ENCODE measurements around the gene XIRP2. TPM values are rescaled to one million over a fixed set of nuclear protein-coding genes. Genes with fewer than 3 reads are reported as not detected.

The XIRP2 gene
- total RNA-seq, 4 donors from 2014 or later: 266 to 3,644 (median 977) TPM

- no peak for ATAC-seq
Observed at GRCh38 chr2:167110345-167110744, 222.1 kb downstream of the XIRP2 start.

DNA sequence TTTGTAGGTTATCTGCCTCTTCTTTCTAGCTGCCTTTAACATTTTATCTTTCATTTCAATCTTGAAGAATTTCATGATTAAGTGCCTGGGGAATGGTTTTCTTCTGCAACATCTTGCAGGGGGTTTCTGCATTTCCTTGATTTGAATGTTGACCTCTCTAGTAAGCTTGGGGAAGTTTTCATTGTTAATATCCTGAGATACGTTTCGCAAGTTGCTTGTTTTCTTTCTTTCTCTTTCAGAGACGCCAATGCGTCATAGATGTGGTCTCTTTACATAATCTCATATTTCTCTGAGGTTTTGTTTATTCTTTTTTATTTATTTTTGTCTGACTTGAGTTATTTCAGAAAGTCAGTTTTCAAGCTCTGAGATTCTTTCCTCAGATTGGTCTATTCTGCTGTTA is 225.7 kb downstream of the XIRP2 start:
- no peaks in the 10 kb centered on the region for H3K27me3 ChIP-seq
- no peak for ATAC-seq
- no peak overlapping the region for H3K4me3 ChIP-seq
- no peak for DNase-seq
- H3K4me1 ChIP-seq: no peaks in the 10 kb centered on the region
- no peaks in the 10 kb centered on the region for H3K36me3 ChIP-seq
- TF ChIP-seq POLR2A (IDR thresholded peaks at IDR 0.05): no peak
- TF ChIP-seq CTCF (IDR thresholded peaks at IDR 0.05 in 4 of 5, conservative IDR thresholded peaks at IDR 0.05 in 1 of 5): no peak
- intact Hi-C loops (cut with DNase I; ENCODE audit: low total_unique reads): no loop called here
- H3K9me3 ChIP-seq: no peaks in the 10 kb centered on the region
- in situ Hi-C loops (cut with MboI; ENCODE audit: low sequenced_read_pairs in 4 of 4): no loop called here
- H3K27ac ChIP-seq: no peak overlapping the region

More at GRCh38 chr2:167110345-167110744, 222.1 kb downstream of the XIRP2 start:
- Histone ChIP-seq H3K4me1 (no peaks in the 10 kb centered on the region), H3K27ac (no peak overlapping the region), H3K9me3 (no peaks in the 10 kb centered on the region), H3K36me3 (no peaks in the 10 kb centered on the region), H3K27me3 (no peaks in the 10 kb centered on the region), H3K4me3 (no peak overlapping the region)
- TF ChIP-seq POLR2A (IDR thresholded peaks at IDR 0.05) (no peak), CTCF (IDR thresholded peaks at IDR 0.05 in 4 of 5, conservative IDR thresholded peaks at IDR 0.05 in 1 of 5) (no peak)
- in situ Hi-C loops (cut with MboI; ENCODE audit: low sequenced_read_pairs in 4 of 4): no loop called here
- DNase-seq: no peak
- intact Hi-C loops (cut with DNase I; ENCODE audit: low total_unique reads): no loop called here

DNA sequence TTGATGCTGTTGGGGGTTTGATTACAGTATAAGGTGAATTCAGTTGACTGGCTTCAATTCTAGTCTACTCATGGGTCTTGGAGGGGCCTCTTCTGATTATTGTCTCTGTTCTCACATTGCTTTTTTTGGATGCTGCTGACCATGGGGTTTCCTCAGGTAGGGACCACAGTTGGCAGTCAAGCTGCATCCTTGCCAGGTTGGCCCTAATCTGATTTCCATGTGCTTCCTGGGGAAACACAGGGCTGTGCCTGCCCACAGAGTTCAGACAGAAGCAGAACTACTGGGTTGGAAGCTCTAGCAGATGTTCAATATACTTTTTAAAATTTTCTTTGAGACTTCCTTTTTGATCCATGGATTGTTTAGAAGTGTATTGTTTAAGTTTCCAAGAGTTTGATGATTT is 227.3 kb downstream of the XIRP2 start:
- intact Hi-C loops (cut with DNase I; ENCODE audit: low total_unique reads) (no loop called here), in situ Hi-C loops (cut with MboI; ENCODE audit: low sequenced_read_pairs in 4 of 4) (no loop called here)
- no peaks in the 10 kb centered on the region for H3K27me3 ChIP-seq
- ATAC-seq (no peak), DNase-seq (no peak)
- H3K9me3 ChIP-seq: no peaks in the 10 kb centered on the region
- TF ChIP-seq POLR2A (IDR thresholded peaks at IDR 0.05): no peak
- TF ChIP-seq CTCF (IDR thresholded peaks at IDR 0.05 in 4 of 5, conservative IDR thresholded peaks at IDR 0.05 in 1 of 5): no peak
- H3K4me3 ChIP-seq: no peak overlapping the region
- no peak overlapping the region for H3K27ac ChIP-seq
- no peaks in the 10 kb centered on the region for H3K36me3 ChIP-seq
- H3K4me1 ChIP-seq: no peaks in the 10 kb centered on the region

GRCh38 chr2:167122389-167122788 is 234.1 kb downstream of the XIRP2 start:
- Histone ChIP-seq H3K27me3 (no peaks in the 10 kb centered on the region), H3K4me1 (peaks cover 0 to 4% of the 10 kb centered on the region in 2 donors), H3K27ac (no peak overlapping the region), H3K36me3 (no peaks in the 10 kb centered on the region), H3K4me3 (no peak overlapping the region), H3K9me3 (no peaks in the 10 kb centered on the region)
- TF ChIP-seq POLR2A (IDR thresholded peaks at IDR 0.05) (no peak), CTCF (IDR thresholded peaks at IDR 0.05 in 4 of 5, conservative IDR thresholded peaks at IDR 0.05 in 1 of 5) (no peak)
- in situ Hi-C loops (cut with MboI; ENCODE audit: low sequenced_read_pairs in 4 of 4) (loop anchor here in 1 of 4 donors (10.0 kb wide), 1 partner anchor 92 kb away; no protein-coding TSS in a partner anchor), intact Hi-C loops (cut with DNase I; ENCODE audit: low total_unique reads) (no loop called here)
- ATAC-seq (no peak), DNase-seq (no peak)

- Histone ChIP-seq H3K9me3 (no peaks in the 10 kb centered on the region), H3K36me3 (no peaks in the 10 kb centered on the region), H3K27ac (no peak overlapping the region), H3K27me3 (no peaks in the 10 kb centered on the region), H3K4me1 (peaks cover 0 to 6% of the 10 kb centered on the region in 2 donors), H3K4me3 (no peak overlapping the region)
- TF ChIP-seq POLR2A (IDR thresholded peaks at IDR 0.05): no peak
- TF ChIP-seq CTCF (IDR thresholded peaks at IDR 0.05 in 4 of 5, conservative IDR thresholded peaks at IDR 0.05 in 1 of 5): no peak
- intact Hi-C loops (cut with DNase I; ENCODE audit: low total_unique reads): no loop called here
- ATAC-seq: no peak
- no peak for DNase-seq
- in situ Hi-C loops (cut with MboI; ENCODE audit: low sequenced_read_pairs in 4 of 4): loop anchor here in 1 of 4 donors (10.0 kb wide), 1 partner anchor 89 kb away; no protein-coding TSS in a partner anchor
Observed at GRCh38 chr2:167126165-167126564, 237.9 kb downstream of the XIRP2 start.
